ENCODE measurements around the gene TMEM86B.
"Not testable (repeated sequence)": the region's sequence is repeated elsewhere in the genome, so short reads cannot be mapped to it uniquely, and the experiment has no call there.

TMEM86B gene

GRCh38 chr19:55216461-55217198 lies 11.9 kb downstream of the TMEM86B start:
- DNase-seq, result peak; percentile 84

- DNase-seq, result no peak
Measured at GRCh38 chr19:55213547-55213946, 15.0 kb downstream of the TMEM86B start.

GRCh38 chr19:55212447-55212846 lies 16.1 kb downstream of the TMEM86B start:
- no peak for DNase-seq

- no peak for DNase-seq
Measured at GRCh38 chr19:55209693-55210472, 18.7 kb downstream of the TMEM86B start.

GRCh38 chr19:55208880-55209692 lies 19.5 kb downstream of the TMEM86B start, which contains the start of gene PTPRH:
PTPRH (minus strand) TSS chr19:55209501; CDS start chr19:55209433, 68 bp downstream.
- peak; percentile 97 for DNase-seq

- peak; percentile 32 for DNase-seq
Measured at GRCh38 chr19:55206664-55207500, 21.7 kb downstream of the TMEM86B start.

GRCh38 chr19:55202199-55202598 lies 26.4 kb downstream of the TMEM86B start:
- not testable (repeated sequence) for DNase-seq

GRCh38 chr19:55199620-55200204 lies 28.9 kb downstream of the TMEM86B start:
- DNase-seq, result no peak

GRCh38 chr19:55198651-55199050 lies 29.9 kb downstream of the TMEM86B start:
- DNase-seq, result no peak

GRCh38 chr19:55197528-55197927 lies 31.0 kb downstream of the TMEM86B start:
- no peak for DNase-seq

GRCh38 chr19:55196803-55197202 lies 31.8 kb downstream of the TMEM86B start:
- DNase-seq, result no peak

- DNase-seq, result no peak
Measured at GRCh38 chr19:55193481-55193880, 35.1 kb downstream of the TMEM86B start.

- DNase-seq, result no peak
Measured at GRCh38 chr19:55189403-55189835, 39.1 kb downstream of the TMEM86B start.

GRCh38 chr19:55188625-55189024 lies 39.9 kb downstream of the TMEM86B start:
- DNase-seq, result no peak

GRCh38 chr19:55186080-55186479 lies 42.5 kb downstream of the TMEM86B start:
- no peak for DNase-seq

- DNase-seq, result no peak
Measured at GRCh38 chr19:55181740-55182139, 46.8 kb downstream of the TMEM86B start.

- DNase-seq, result no peak
Measured at GRCh38 chr19:55179606-55180484, 48.7 kb downstream of the TMEM86B start, which contains the start of gene SYT5. SYT5 (minus strand) TSS chr19:55180289; CDS start chr19:55179041, 1,248 bp downstream.

GRCh38 chr19:55178781-55179599 lies 49.6 kb downstream of the TMEM86B start:
- peak; percentile 54 for DNase-seq

Measured in GOT3 (cell line).